ENCODE measurements around the gene STX17.

Gene STX17

DNA sequence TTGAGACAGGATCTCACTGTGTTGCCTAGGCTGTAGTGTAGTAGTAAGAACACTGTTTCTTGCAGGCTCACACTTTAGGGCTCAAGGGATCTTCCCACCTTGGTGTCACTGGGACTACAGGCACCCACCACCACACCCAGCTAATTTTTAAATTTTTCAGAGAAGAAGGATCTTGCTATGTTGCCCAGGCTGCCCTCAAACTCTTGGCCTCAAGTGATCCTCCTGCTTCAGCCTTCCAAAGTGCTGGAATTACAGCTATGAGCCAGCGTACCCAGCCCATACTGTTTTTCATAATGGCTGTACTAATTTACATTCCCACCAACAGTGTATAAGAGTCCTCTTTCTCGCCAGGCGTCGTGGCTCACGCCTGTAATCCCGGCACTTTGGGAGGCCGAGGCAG lies 5.1 kb downstream of the STX17 start:
- DNase-seq = no peak

DNA sequence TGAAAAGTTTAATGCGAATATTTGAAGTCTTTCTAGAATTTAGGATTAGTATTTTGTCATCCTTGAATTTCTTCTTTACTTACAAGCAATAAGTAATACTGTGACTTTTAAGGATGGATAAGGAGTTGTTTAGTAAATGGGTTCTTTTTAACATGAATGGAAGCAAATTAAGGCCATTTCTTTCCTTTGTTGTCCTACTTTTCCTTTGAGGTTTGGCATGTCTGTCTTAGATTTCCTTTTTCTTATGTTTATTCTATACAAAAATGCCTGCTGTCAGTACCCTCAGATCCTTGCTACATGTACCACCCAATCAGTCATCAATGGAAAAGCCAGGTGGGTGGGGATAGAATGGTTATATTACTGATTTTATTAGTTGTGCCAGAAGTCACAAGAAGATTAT lies 10.2 kb downstream of the STX17 start:
- DNase-seq = no peak

DNA sequence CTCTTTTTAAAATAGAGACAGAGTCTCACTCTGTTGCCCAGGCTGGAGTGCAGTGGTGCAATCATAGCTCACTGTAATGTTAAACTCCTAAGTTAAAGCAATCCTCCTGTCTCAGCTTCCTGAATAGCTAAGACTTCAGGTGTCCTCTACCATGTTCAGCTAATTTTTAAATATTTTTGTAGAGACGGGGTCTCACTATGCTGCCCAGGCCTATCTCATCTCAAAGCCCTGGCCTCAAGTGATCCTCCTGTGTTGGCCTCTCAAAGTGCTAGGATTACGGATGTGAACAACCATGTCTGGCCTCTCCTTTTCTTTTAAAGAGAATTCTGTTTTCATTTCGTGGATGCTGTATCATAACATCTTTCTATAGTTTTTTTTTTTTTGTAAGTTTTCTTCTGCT lies 11.7 kb downstream of the STX17 start:
- DNase-seq = no peak

DNA sequence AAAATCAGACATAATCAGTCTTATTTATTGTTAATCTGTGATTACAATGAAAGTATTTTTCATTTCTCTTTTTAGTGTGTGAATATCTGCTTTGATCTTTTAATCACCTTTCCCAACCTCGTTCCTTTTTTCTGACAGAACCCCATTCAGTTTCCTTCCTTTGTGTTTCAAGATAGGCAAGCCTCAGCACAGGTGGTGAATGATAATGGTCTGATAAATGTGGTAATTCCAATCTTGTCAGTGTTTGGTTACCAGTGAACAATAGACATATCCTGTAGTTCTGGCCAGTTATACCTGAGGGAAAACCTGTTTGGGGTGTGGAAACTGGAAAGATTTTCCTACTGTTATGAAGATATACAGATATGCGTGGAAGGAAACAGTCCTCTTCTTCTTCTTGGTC lies 13.5 kb downstream of the STX17 start:
- DNase-seq = no peak

DNA sequence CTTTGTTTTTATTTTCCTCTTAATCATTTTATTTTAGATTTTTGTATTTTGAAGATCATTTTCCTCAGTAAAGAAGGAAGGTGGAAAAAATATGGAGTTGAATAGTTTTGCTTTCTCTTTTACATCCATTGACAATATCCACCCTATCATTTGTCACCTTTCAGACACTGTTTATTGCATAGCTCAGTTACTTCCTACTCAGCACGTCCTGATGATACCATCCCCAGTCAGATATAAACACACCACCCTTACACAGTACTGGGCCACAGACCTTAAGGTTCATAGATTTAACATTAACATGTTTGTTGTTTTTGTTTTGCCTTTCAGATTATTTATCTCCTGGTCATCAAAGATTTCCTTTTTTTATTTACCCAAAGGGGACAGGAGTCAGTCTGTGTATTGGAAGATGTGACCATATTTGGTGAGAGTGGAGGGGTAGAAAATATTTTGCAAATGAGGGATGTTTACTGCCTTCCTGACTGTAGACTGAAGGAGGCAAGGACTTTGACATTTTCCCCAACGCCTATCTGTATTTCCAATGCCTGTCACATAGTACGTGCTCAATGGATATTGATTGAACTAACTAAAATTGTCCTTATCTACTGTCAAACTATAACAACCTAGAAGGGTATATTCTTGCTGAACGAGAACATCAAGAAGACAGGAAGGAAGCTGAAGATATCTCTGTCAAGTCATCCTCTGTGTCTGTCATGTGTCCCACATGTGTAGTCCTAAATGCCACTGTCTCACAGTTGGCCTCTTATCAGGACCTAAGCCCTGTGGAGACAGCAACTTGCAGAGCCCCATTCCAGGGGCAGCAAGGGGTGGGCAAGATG lies 15.6 kb downstream of the STX17 start:
- no peak for DNase-seq

DNA sequence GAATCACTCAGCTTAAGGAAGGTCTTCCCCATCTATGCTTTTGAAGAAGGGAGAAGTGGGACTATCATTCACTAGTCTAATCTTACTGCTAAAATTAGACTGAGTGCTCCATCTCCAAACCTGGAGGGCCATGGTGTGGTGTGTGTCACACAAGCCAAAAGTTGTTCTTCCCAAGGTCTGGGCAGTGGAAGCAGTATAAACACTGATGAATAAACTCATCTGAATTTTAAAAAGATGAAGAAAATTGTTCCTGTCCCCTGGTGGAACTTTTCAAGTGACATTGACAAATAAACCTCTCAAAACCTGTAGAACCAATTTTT lies 16.2 kb downstream of the STX17 start:
- DNase-seq = no peak

DNA sequence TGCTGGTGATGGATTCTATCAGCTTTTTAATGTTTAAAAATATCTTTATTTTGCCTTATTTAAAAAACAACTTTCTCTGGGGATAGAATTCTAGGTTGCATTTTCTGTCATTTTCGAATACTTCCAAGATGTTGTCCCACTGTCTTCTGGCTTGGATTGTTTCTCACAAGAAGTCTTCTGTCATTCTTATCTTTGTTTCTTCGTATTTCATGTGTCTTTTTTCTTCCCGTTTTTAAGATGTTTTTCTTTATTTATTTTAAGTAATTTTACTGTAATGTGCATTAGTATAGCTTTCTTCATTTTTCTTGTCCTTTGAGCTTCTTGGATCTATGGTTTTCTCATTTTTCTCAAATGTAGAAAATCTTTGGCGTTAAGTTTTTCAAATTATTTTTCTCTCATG lies 19.1 kb downstream of the STX17 start:
- no peak for DNase-seq

DNA sequence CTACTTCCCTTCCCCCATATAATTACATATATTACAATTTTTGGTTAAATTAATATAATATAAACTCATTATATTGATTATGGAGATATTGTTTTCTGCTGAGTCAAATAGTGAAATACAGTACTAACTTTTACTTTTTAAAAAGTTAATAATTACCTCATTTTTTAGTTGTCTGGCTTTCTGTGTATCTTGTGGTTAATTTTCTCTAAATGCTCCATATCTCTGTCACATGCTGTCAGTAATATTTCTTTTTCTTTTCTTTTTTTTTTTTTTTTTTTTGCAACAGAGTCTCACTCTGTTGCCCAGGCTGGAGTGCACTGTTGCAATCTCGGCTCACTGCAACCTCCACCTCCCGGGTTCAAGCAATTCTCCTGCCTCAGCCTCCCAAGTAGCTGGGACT lies 23.2 kb downstream of the STX17 start:
- no peak for DNase-seq

DNA sequence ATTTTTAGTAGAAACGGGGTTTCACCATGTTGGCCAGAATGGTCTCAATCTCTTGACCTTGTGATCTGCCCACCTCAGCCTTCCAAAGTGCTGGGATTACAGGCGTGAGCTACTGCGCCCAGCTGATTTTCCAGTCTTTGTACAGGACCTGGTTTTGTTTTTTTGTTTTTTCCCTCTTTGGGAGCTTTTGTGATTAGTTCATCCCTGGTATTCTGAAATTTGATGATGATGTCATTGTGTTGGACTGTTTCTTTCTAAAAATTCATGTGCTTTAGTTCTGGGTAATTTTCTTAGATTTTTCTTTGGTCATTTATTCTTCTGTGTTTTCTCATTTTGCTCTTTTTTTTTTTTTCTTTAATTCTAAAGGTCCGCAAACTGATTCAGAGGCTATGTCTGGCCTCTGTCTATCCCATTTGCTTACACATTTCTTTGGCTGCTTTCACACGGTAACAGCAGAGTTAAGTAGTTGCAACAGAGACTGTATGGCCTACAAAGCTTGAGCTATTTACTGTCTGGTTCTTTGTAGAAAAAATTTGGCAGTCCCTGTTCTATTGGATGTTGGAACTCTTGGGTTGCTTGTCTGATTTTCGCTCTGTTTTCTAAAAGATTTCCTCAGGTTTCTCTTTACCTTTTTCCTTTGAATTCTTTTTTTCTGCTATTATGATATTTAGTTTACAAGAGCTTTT lies 24.8 kb downstream of the STX17 start:
- no peak for DNase-seq

DNA sequence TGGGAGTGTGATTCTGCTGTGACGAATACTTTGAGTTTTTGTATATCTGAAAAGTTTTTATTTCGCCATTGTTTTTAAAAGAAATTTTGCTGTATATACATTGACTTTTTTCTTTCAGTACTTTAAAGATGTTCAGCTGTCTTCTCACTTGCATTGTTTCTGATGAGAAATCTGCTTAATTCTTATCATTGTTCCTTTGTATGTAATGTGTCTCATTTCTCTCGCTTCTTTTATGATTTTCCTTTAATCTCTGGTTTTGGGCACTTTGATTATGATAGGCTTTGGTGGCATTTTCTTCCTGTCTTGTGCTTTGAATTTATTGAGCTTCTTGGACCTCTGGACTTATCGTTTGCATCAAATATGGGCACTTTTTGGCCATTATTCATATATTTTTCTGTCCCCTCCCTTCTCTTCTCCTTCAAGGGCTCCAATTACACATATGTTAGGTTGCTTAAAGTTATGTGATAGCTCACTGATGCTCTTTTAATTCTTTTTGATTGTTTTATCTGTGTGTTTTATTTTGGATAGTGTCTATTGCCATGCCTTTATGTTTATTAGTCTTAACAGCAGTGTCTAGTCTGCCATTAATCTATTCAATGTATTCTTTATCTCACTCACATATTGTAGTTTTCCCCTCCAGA lies 30.6 kb downstream of the STX17 start:
- no peak for DNase-seq

DNA sequence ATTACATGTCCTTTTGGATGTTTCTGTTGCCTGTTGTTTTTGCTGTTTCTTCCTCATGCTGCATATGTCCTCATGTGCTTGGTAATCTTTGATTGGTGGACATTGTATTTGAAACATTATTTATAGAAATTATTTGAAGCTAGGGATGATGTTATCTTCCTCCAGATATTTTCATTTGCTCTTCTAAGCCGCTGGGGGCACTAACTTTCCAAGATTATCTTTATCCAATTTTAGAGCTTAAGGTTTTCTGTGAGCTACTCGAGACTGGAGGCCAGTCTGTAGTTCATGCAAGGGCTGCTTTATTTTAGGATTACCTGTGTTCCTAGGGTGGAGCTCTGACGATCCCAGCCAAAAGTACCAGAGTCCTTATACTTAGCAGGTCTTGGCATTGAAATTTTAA lies 40.9 kb downstream of the STX17 start:
- DNase-seq = no peak

DNA sequence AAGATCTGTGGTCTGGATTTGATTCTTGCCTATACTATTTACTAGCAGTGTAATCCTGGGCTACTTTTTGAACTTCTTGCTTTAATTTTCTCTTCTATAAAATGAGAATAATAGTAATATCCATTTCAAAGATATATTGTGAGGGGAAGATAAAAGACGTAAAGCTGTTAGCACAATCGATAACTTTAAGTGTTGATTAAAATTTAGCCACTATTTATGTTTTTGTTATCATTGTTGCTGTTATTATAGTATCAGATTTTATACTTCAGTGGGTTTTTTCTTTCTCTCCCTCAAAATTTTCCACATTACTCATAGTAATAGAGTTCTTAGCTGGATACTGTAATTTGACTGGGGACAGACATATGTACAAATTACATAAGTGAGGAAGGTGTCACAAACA lies 42.0 kb downstream of the STX17 start:
- no peak for DNase-seq

DNA sequence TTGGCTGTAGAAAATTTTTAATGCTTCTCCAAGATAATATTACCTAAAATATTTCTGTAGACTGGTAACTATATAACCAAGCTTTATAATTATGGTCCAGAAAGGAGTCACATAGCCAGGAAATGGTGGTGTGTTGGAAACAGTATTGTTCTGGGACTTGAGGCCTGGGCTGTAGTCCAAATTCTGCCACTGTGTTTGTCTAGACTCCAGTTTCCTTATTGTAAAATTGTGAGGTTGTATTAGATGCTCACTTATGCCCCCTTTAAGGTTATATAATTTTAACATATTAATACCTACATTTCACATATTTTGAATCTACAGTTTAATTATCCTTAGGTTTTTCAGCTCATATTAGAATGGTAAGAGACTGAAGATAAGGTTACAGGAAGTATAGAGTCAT lies 42.4 kb downstream of the STX17 start:
- no peak for DNase-seq

DNA sequence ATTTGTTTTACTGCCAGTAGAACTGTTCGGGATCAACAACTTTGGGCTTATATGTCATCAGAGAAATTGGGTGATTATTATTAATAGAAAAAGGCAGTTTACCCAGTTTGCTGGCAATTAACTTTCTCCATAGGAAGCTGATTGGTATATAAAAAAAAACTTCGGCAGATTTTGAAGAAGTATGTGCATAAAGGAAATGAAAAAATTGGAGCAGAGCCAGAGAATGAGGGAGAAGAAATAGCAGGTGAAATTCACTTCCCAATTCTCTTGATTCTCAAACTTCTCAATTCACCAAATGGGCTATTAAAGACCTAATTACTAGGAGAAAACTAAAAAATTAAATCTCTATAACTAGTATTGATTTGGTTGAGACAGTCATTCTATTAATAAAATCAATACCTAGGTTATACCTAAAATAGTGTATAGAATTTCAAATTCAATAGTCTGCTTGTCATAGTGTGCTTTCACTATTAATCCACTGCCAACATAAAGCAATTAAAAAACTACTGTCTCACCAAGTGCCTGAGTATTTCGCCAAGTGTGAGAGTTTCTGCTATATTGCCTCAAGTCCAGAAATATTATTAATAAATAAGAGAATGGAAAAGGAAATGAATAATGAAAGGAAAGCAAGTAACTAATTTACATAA lies 47.5 kb downstream of the STX17 start:
- no peak for DNase-seq

DNA sequence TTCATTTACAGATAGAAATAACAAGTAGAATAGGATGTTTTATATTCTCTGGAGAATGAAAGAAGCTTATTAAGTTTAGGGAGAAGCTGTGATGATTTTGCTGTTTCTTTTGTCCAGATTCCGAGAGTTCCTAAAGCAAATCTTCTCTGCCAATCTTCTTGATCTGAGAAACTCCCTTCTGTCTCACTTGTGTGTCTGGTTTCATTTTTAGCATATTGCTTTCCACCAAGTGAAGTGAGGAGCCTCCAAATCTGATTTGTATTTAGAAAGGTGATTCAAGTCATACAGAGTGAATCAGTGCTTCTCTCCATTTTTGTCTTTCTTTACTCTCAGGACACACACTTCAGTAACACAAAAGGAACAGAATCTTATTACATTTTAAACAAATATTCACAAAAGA lies 48.4 kb downstream of the STX17 start:
- no peak for DNase-seq

DNA sequence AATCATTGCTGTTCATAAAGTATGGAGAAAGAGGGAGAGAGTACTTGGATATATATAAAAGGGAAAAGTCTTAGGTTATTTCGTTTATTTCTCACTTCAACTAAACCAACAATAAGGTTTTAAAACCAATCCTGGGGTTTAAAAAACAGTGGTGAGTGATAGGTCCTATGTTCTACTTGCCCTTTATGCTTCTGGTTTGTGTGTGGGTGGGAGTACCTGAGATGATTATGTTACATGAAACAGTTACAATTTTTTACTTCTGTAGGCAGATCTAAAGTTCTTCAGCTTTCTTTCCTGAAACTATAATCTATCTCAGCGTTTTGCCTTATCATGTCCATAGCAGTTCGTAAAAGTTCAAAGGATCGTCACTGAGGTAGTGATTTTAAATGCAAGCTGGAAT lies 49.2 kb downstream of the STX17 start:
- no peak for DNase-seq

DNA sequence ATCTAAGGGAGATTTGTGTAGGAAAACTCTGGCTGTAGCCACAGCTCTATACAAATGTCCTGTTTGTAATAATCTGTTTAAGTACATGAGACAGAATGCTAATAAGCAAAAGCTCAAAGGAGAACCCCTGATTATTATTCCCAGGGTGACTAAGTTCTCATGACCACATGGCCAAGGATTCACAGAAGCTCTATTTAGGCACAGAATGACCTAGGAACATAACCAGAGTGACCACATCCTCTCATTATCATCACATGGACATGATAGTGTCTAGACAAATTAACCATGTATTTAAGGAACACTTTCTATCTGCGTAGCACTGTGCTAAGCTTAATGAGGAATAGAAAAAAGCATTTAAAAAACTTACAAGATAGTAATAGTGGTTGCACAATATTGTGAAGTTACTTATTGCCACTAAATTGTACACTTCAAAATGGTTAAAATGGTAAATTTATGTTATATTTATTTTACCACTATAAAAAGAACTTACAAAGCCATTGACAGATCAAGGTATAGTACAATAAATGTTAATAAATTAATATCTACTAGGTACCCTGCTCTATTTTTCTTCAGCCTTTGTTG lies 56.3 kb downstream of the STX17 start:
- DNase-seq = no peak

DNA sequence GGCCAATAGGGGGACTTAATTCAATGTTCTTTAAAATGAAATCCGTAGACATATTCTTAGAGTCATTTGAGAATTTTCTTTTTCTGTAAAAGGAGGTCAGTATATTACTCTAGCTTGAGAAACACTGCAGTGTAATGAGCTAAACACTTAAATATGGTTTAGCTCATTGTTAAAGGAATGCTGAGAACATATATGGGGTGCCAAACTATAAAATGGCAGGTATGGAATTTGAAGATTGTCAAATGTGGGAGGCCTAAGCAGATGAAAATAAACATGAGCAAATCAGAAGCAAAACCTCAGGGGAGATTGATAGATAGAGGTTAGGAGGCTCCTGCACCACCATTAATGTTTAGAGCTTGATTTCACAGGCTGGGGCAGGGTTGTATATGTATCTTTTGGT lies 57.9 kb downstream of the STX17 start:
- no peak for DNase-seq

DNA sequence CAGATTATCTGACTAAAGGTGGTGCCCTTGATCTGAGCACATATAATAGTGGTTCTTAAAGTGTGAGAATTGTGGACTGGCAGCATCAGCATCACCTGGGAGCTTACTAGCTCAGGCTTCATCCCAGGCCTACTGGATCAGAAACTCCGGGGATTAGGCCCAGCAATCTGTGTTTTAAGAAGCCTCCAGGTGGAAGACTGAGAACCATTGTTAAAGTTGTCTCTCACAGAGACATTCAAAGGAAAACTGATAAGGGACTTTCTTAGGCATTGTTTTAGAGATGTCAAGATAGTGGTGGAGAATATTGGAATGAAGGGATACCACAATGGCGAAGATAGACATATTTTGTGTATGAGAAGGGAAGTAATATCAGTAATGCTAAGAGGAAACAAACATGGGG lies 59.5 kb downstream of the STX17 start:
- DNase-seq = no peak

DNA sequence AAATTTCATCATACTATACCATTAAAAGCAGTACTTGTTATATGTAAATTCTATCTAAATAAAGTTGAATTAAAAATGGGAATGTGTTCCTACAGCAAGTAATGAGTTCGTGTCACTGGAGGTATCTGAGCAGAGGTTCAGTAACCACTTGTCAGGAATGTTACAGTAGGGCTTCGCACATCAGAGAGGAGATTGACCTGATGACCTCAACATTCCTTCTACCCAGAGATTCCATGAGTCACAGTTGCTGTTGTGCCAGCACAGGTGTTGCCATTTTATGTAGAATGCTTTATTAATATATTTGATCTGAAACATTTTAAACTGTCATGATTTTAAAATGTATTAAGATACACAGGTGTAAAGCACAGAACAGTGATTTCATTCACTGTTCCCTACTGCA lies 60.3 kb downstream of the STX17 start:
- no peak for DNase-seq

DNA sequence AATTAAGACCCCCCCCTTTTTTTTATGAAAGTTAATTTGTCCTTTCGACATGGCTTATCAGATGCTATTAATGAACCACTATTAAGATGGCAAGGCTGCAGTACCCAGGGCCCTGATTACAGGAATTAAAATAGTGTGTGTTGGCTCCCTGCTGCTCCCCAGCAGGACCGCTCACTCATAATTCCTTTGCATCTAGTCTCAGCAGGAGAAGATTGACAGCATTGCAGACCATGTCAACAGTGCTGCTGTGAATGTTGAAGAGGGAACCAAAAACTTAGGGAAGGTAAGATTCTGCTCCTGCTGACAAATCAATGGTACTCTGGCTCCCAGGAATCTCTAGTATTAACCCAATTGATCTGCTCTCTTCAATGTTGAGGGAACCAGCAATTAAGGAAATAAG lies 61.0 kb downstream of the STX17 start:
- no peak for DNase-seq

DNA sequence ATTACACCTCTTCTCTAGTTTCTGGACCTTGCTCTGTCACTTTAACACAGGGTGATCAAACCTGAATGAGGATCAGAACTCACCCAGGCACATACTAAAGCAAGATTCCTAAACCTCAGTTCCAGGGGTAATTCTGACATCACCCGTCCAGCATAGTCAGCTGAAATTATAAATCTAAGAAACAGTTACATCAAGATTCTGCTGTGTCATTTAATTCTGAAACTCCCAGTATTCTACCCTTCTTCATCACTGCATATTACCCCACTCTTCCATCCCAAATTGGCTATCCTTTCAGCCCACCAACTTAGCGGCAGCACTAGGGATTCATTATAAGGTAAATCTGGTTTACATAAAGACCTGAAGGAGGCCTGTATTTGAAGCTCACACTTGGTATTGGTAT lies 64.0 kb downstream of the STX17 start:
- no peak for DNase-seq

DNA sequence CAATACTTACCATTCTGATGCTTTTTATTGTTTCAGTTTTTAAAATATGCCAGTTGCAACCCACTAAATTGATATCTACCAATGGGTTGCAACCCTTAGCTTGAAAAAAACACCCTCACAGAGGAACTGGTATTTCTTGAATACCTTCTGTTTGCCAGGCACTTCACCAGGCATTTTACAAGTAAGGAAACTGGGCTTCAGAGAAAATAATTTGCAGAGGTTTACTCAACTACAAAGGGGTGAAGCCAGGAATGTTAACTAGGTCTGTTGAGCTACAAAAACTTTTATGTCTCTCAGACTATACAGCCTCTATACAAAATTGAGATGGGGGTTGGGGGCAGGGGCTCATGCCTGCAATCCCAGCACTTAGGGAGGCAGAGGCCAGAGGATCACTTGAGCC lies 65.0 kb downstream of the STX17 start:
- no peak for DNase-seq

DNA sequence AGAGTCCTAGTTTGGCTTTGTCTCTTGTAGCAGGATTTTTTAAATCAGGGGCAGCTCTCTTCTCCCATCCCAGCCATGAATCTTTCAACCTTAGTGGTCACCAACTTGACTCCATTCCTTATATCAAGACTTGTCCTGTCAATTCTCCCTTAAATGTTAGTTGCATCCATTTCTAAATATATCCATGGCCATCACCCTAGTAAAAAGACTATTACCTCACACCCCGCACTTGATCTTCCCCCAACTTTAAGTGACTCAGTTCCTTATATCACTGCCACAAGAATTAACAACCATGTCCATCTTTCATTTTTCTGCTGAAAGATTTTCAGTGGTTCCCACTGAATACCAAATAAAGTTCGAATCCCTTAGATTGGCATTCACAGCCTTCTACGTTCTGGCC lies 67.0 kb downstream of the STX17 start:
- no peak for DNase-seq

All from activated T-cell treated with anti-CD3 and anti-CD28 coated beads, Interleukin-2, amount 50 U/mL, for 1 hour (primary cell).